H1 (cell line): Measurements from ENCODE around the gene MGAT2. TPM values are rescaled to one million over a fixed set of nuclear protein-coding genes. Genes with fewer than 3 reads are reported as not detected.

Experiments used
- CTCF ChIA-PET: fragments of 300-600 bp; sonication (Branson Sonifier 250); formaldehyde crosslinking; loops from one replicate; lab custom pipeline; 2021; ENCODE audit not compliant: partially characterized antibody; lab: Charles Lee
- POLR2A ChIA-PET: fragments of 300-600 bp; sonication (Branson Sonifier 250); formaldehyde crosslinking; loops from one replicate; lab custom pipeline; 2021; ENCODE audit warnings: inconsistent platforms; ENCODE audit not compliant: partially characterized antibody; lab: Charles Lee
- DNase-seq, 2 experiments: peaks; one replicate each; pipeline versions ENCODE4 v3.0.0 to v3.0.0-alpha.2; 2010 to 2022; ENCODE audit warnings: low spot score in 2 of 2, low read depth in 1 of 2, mixed read lengths in 1 of 2
- FAIRE-seq: peaks from 2 replicates; lab custom pipeline; 2011; peaks lifted over from hg19 to GRCh38; lab: Jason Lieb, UNC
- H2AFZ ChIP-seq: 2 replicates; pipeline ENCODE4 v1.8.1; 2012; ENCODE audit warnings: low read length, inconsistent platforms
- H2AK5ac ChIP-seq: 2 replicates; pipeline ENCODE4 v1.6.1; 2013; ENCODE audit warnings: low read depth, low read length
- H2BK120ac ChIP-seq: replicated peaks from 2 replicates; pipeline ENCODE3; 2013; ENCODE audit warnings: low read depth, low read length, inconsistent platforms
- H2BK12ac ChIP-seq: 2 replicates; pipeline ENCODE4 v1.6.1; 2013; ENCODE audit warnings: low read depth, low read length
- H2BK15ac ChIP-seq: 2 replicates; pipeline ENCODE4 v1.6.1; 2013; ENCODE audit warnings: low read length
- H2BK20ac ChIP-seq: 2 replicates; pipeline ENCODE4 v1.6.1; 2013; ENCODE audit warnings: low read length
- H2BK5ac ChIP-seq: 2 replicates; pipeline ENCODE4 v1.6.1; 2013; ENCODE audit warnings: low read depth, low read length
- H3K14ac ChIP-seq: 2 replicates; pipeline ENCODE4 v1.6.1; 2013; ENCODE audit warnings: inconsistent platforms; ENCODE audit not compliant: insufficient read length
- H3K18ac ChIP-seq: 2 replicates; pipeline ENCODE4 v1.6.1; 2013; ENCODE audit warnings: low read length; ENCODE audit errors: extremely low read depth
- H3K23ac ChIP-seq: 2 replicates; pipeline ENCODE4 v1.6.1; 2013; ENCODE audit warnings: inconsistent platforms; ENCODE audit not compliant: insufficient read length
- H3K23me2 ChIP-seq: 2 replicates; pipeline ENCODE4 v1.6.1; 2013; ENCODE audit warnings: low read depth, low read length
- H3K27ac ChIP-seq: 2 replicates; pipeline ENCODE4 v1.6.1; 2011; ENCODE audit warnings: low read depth, low read length, inconsistent platforms
- H3K27me3 ChIP-seq, 4 experiments: replicated peaks in 1 of 4; 1 replicate in 1 of 4; 2 replicates in 3 of 4; pipeline versions ENCODE4 v1.6.1 to v1.8.1; 2011 to 2013; ENCODE audit warnings: low read length in 3 of 4, mild to moderate bottlenecking in 3 of 4, inconsistent platforms in 2 of 4, mixed read lengths in 2 of 4, moderate library complexity in 1 of 4; ENCODE audit not compliant: control insufficient read depth in 3 of 4, insufficient read depth in 3 of 4; ENCODE audit errors: extremely low read depth in 1 of 4
- H3K36me3 ChIP-seq, 4 experiments: 2 replicates each; pipeline versions ENCODE4 v1.6.1 to v1.8.1; 2011 to 2013; ENCODE audit warnings: mild to moderate bottlenecking in 4 of 4, low read length in 3 of 4, moderate library complexity in 2 of 4, control low read depth in 1 of 4, inconsistent platforms in 1 of 4; ENCODE audit not compliant: insufficient read depth in 4 of 4, control insufficient read depth in 2 of 4
- H3K4ac ChIP-seq: replicated peaks from 2 replicates; pipeline ENCODE3; 2013; ENCODE audit warnings: low read length, low read depth, mixed read lengths, inconsistent platforms; ENCODE audit not compliant: insufficient read length
- H3K4me1 ChIP-seq, 4 experiments: replicated peaks in 1 of 4; 1 replicate in 1 of 4; 2 replicates in 3 of 4; pipeline versions ENCODE4 v1.6.1 to v1.8.1; 2011 to 2013; ENCODE audit warnings: low read length in 3 of 4, inconsistent platforms in 2 of 4, mixed read lengths in 1 of 4; ENCODE audit not compliant: insufficient read depth in 4 of 4, control insufficient read depth in 3 of 4
- H3K4me2 ChIP-seq, 2 experiments: 2 replicates each; pipeline versions ENCODE4 v1.6.1 to v1.8.1; 2011 to 2013; ENCODE audit warnings: low read depth in 2 of 2, low read length in 2 of 2, control low read depth in 1 of 2, inconsistent platforms in 1 of 2, mild to moderate bottlenecking in 1 of 2; ENCODE audit not compliant: insufficient read depth in 1 of 2
- H3K4me3 ChIP-seq, 4 experiments: fragments of 200-600, 300-600 bp in 1 of 4; sonication (generic), shearing (Covaris generic), sonication (Bioruptor Twin) in 1 of 4; 2 replicates each; pipeline versions ENCODE4 v1.5.1 to v1.8.1; 2011 to 2016; ENCODE audit warnings: low read length in 4 of 4, low read depth in 3 of 4, control low read depth in 2 of 4, inconsistent platforms in 2 of 4, mild to moderate bottlenecking in 2 of 4, mixed read lengths in 1 of 4, moderate library complexity in 1 of 4; ENCODE audit not compliant: insufficient read depth in 2 of 4; ENCODE audit errors: extremely low read depth in 1 of 4
- H3K56ac ChIP-seq: replicated peaks from 2 replicates; pipeline ENCODE3; 2013; ENCODE audit warnings: low read depth, mild to moderate bottlenecking, mixed read lengths, low read length, inconsistent platforms; ENCODE audit not compliant: insufficient read length
- H3K79me1 ChIP-seq: 2 replicates; pipeline ENCODE4 v1.6.1; 2013; ENCODE audit warnings: low read depth, low read length, control low read depth
- H3K79me2 ChIP-seq, 2 experiments: 2 replicates each; pipeline versions ENCODE4 v1.6.1 to v1.8.1; 2012 to 2013; ENCODE audit warnings: low read length in 2 of 2, mild to moderate bottlenecking in 2 of 2, inconsistent platforms in 1 of 2; ENCODE audit not compliant: insufficient read depth in 2 of 2, control insufficient read depth in 1 of 2
- H3K9ac ChIP-seq, 4 experiments: replicated peaks in 1 of 4; 1 replicate in 1 of 4; 2 replicates in 3 of 4; pipeline versions ENCODE4 v1.6.1 to v1.8.1; 2011 to 2013; ENCODE audit warnings: low read depth in 3 of 4, low read length in 3 of 4, control low read depth in 2 of 4, mild to moderate bottlenecking in 2 of 4, moderate library complexity in 2 of 4, inconsistent platforms in 1 of 4; ENCODE audit errors: extremely low read depth in 1 of 4
- H3K9me3 ChIP-seq, 2 experiments: 2 replicates each; pipeline versions ENCODE4 v1.6.1 to v1.8.1; 2012 to 2013; ENCODE audit warnings: mild to moderate bottlenecking in 2 of 2, moderate library complexity in 2 of 2, control low read depth in 1 of 2, inconsistent platforms in 1 of 2, low read depth in 1 of 2, low read length in 1 of 2, mixed read lengths in 1 of 2; ENCODE audit not compliant: insufficient read depth in 2 of 2
- H4K20me1 ChIP-seq, 2 experiments: replicated peaks in 1 of 2; 2 replicates each; pipeline versions ENCODE3 to v1.8.1; 2011 to 2013; ENCODE audit warnings: inconsistent platforms in 2 of 2, low read length in 2 of 2, mild to moderate bottlenecking in 1 of 2; ENCODE audit not compliant: insufficient read depth in 2 of 2, control insufficient read depth in 1 of 2
- H4K5ac ChIP-seq: 2 replicates; pipeline ENCODE4 v1.6.1; 2013; ENCODE audit warnings: low read length, low read depth, mixed read lengths, inconsistent platforms; ENCODE audit not compliant: insufficient read length
- H4K8ac ChIP-seq: 2 replicates; pipeline ENCODE4 v1.8.0; 2013; ENCODE audit warnings: mild to moderate bottlenecking, moderate library complexity, low read length, inconsistent platforms; ENCODE audit not compliant: insufficient read depth; ENCODE audit errors: extremely low read depth
- H4K91ac ChIP-seq: replicated peaks from 2 replicates; pipeline ENCODE3; 2013; ENCODE audit warnings: low read length, mixed read lengths, inconsistent platforms; ENCODE audit not compliant: insufficient read length
- BACH1 ChIP-seq: IDR thresholded peaks from 2 replicates; pipeline ENCODE4 v1.6.1; 2012; ENCODE audit warnings: low read length, improper control_type of control experiment
- CBX5 ChIP-seq: fragments of 300-800, 300-1000 bp; sonication (generic); IDR thresholded peaks from 2 replicates; pipeline ENCODE4 v1.7.1; 2016; ENCODE audit warnings: antibody characterized with exemption, low read length, low read depth
- CHD2 ChIP-seq: IDR thresholded peaks from 2 replicates; pipeline ENCODE4 v1.6.1; 2012; ENCODE audit warnings: low read length, improper control_type of control experiment
- EZH2 ChIP-seq: fragments of 200-600 bp; sonication (generic); IDR thresholded peaks from 2 replicates; pipeline ENCODE4 v1.7.1; 2012; ENCODE audit warnings: low read depth, mild to moderate bottlenecking, moderate library complexity, low read length, inconsistent platforms; ENCODE audit not compliant: severe bottlenecking
- POLR2AphosphoS5 ChIP-seq: IDR thresholded peaks from 2 replicates; pipeline ENCODE4 v1.6.1; 2011; ENCODE audit warnings: low read depth, low read length
- SAP30 ChIP-seq: fragments of 300-600 bp; sonication (generic); IDR thresholded peaks from 2 replicates; pipeline ENCODE4 v1.7.1; 2012; ENCODE audit warnings: low read length, moderate library complexity, mild to moderate bottlenecking, inconsistent platforms; ENCODE audit not compliant: insufficient read depth, insufficient replicate concordance
- SIRT6 ChIP-seq: IDR thresholded peaks from one replicate; pipeline ENCODE4 v1.7.1; 2012; ENCODE audit warnings: low read length, inconsistent platforms
- SP1 ChIP-seq: IDR thresholded peaks from 2 replicates; pipeline ENCODE4 v1.6.1; 2011; ENCODE audit warnings: low read depth, low read length
- SUZ12 ChIP-seq: fragments of 200-600 bp; sonication (generic); IDR thresholded peaks from 2 replicates; pipeline ENCODE4 v1.6.1; 2012; ENCODE audit warnings: mild to moderate bottlenecking, inconsistent platforms, low read length, moderate library complexity, mixed read lengths
- WGBS, 2 experiments: shearing (Covaris generic) in 1 of 2; methylation state at CpG; one replicate each; pipeline versions ENCODE4 v1.1.6 to v1.1.7; 2013 to 2015; ENCODE audit warnings: low lambda C conversion rate in 2 of 2, mixed read lengths in 2 of 2, inconsistent platforms in 1 of 2, low coverage in 1 of 2, missing lambda C conversion rate in 1 of 2; ENCODE audit not compliant: insufficient replicate concordance in 2 of 2, insufficient coverage in 1 of 2, insufficient read length in 1 of 2; ENCODE audit errors: extremely low coverage in 1 of 2, missing lambda C conversion rate in 1 of 2; 5-methylcytosine and 5-hydroxymethylcytosine counted together
- polyA plus RNA-seq, 7 experiments: library from polyadenylated mRNA; depleted of rRNA in 3 of 7; stranded (reverse) in 5 of 7; unstranded in 2 of 7; fragments of >200 nt in 5 of 7; fragments of 200-250 nt in 2 of 7; gene quantifications; 1 replicate in 5 of 7; 2 replicates in 1 of 7; 4 replicates in 1 of 7; pipeline versions ENCODE4 v1.2.1 to v1.2.3, GENCODE V29; 2011 to 2013; ENCODE audit warnings: missing spikeins in 2 of 7, mixed read lengths in 2 of 7
- total RNA-seq: library from RNA; stranded (reverse); fragmentation: NEBNext Ultra II Directional; extraction: Animal tissue kit (Norgen Biotek cat#: 25700); gene quantifications from 2 replicates; pipeline ENCODE4 v1.2.1, GENCODE V29; 2021
- TF ChIP-seq, protein P1 (sequence below): IDR thresholded peaks from 2 replicates; pipeline ENCODE4 v1.6.1; 2011; ENCODE audit warnings: low read length, improper control_type of control experiment
- TF ChIP-seq, protein P2 (sequence below): IDR thresholded peaks from 2 replicates; pipeline ENCODE4 v1.6.1; 2012; ENCODE audit warnings: inconsistent platforms

Gene MGAT2
- total and polyA plus RNA-seq, 2 of the 8 experiments (the other 6 are each of a cell fraction or from before 2014, with no cell fraction given), result 10.6 to 23.7 TPM

DNA sequence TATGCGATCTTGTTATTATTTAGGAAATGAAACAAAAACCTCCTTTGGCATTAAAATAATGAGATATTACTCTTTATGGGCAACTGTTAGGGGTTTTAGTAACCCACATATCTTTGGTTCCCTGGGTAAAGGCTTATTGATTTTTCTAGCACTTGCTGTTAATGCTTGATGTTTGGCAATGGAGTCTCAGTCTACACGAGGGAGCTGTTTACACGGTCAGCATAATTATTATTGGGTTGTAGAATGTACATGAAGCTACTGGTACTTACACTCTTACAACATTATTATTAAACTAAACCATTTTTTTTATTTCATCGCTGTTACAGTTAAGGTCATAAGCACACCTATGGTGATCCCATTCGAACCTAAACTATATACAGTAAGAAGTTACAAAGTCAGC is 46.6 kb upstream of the MGAT2 start:
- Histone ChIP-seq H4K5ac (no peak overlapping the region), H3K27ac (no peak overlapping the region), H3K27me3 (no peaks in the 10 kb centered on the region), H4K8ac (no peak overlapping the region), H4K20me1 (peaks cover 0 to 3% of the 10 kb centered on the region in 2 experiments), H2BK5ac (no peak overlapping the region), H3K14ac (no peak overlapping the region), H3K18ac (no peak overlapping the region), H3K23me2 (no peaks in the 10 kb centered on the region), H3K4me2 (no peak overlapping the region), H3K23ac (no peak overlapping the region), H2BK20ac (no peak overlapping the region), H2BK15ac (no peak overlapping the region), H2AFZ (no peak overlapping the region), H3K56ac (no peak overlapping the region), H3K4me1 (no peaks in the 10 kb centered on the region), H2BK12ac (no peak overlapping the region), H3K79me1 (no peaks in the 10 kb centered on the region), H4K91ac (no peak overlapping the region), H3K4me3 (no peak overlapping the region), H3K36me3 (peaks cover 0 to 43% (median 18%) of the 10 kb centered on the region in 4 experiments), H3K4ac (no peak overlapping the region), H2AK5ac (no peak overlapping the region), H2BK120ac (no peak overlapping the region), H3K79me2 (peaks cover 0 to 4% of the 10 kb centered on the region in 2 experiments; a peak in 1 of 4 replicates), H3K9ac (no peak overlapping the region), H3K9me3 (peaks cover 0 to 2% of the 10 kb centered on the region in 2 experiments; a peak in 1 of 4 replicates)
- 94% methylated on average over 5 of the region's 5 CpGs; no CpG with 5 or more reads in 1 of the 2 experiments for WGBS, 2 experiments
- POLR2A ChIA-PET, result interaction anchor here (0.6 to 5.5 kb wide), 3 partner anchors 11 to 219 kb away, joined by 3 to 52 read pairs (median 3); partner anchors contain the start of gene RPS29
- CTCF ChIA-PET, result interaction anchor here (0.9 kb wide), 1 partner anchor 102 kb away, joined by 4 read pairs; no protein-coding TSS in a partner anchor
- TF ChIP-seq, protein P1, sequence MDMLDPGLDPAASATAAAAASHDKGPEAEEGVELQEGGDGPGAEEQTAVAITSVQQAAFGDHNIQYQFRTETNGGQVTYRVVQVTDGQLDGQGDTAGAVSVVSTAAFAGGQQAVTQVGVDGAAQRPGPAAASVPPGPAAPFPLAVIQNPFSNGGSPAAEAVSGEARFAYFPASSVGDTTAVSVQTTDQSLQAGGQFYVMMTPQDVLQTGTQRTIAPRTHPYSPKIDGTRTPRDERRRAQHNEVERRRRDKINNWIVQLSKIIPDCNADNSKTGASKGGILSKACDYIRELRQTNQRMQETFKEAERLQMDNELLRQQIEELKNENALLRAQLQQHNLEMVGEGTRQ, result no peak
- TF ChIP-seq SAP30, result no peak
- no peak for TF ChIP-seq CHD2
- TF ChIP-seq, protein P2, sequence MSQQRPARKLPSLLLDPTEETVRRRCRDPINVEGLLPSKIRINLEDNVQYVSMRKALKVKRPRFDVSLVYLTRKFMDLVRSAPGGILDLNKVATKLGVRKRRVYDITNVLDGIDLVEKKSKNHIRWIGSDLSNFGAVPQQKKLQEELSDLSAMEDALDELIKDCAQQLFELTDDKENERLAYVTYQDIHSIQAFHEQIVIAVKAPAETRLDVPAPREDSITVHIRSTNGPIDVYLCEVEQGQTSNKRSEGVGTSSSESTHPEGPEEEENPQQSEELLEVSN, result no peak
- no peak for TF ChIP-seq SIRT6
- no peak for TF ChIP-seq CBX5
- TF ChIP-seq POLR2AphosphoS5, result no peak
- no peak for TF ChIP-seq BACH1
- TF ChIP-seq EZH2, result no peak
- TF ChIP-seq SUZ12, result no peak
- TF ChIP-seq SP1, result no peak
- DNase-seq (no peak), FAIRE-seq (no peak)
